ENCODE measurements around the gene TGFBI.

The TGFBI gene

GRCh38 chr5:136094189-136094912, 65.6 kb downstream of the TGFBI start:
- TF ChIP-seq CTCF (IDR thresholded peaks at IDR 0.05; ENCODE audit: low read depth, low read length, missing control alignments): no peak
- DNase-seq (ENCODE audit: extremely low read depth, low read depth): no peak
- H3K4me3 ChIP-seq (replicated peaks; ENCODE audit: low read depth, low read length): no peak overlapping the region

GRCh38 chr5:136094913-136095641, 66.3 kb downstream of the TGFBI start:
- DNase-seq (ENCODE audit: extremely low read depth, low read depth): no peak

GRCh38 chr5:136098176-136098575, 69.4 kb downstream of the TGFBI start:
- DNase-seq (ENCODE audit: extremely low read depth, low read depth): no peak
- TF ChIP-seq CTCF (IDR thresholded peaks at IDR 0.05; ENCODE audit: low read depth, low read length, missing control alignments): no peak
- no peak overlapping the region for H3K4me3 ChIP-seq (replicated peaks; ENCODE audit: low read depth, low read length)

More at GRCh38 chr5:136094913-136095641, 66.3 kb downstream of the TGFBI start:
- H3K4me3 ChIP-seq (replicated peaks; ENCODE audit: low read depth, low read length): no peak overlapping the region
- no peak for TF ChIP-seq CTCF (IDR thresholded peaks at IDR 0.05; ENCODE audit: low read depth, low read length, missing control alignments)

- DNase-seq (ENCODE audit: extremely low read depth, low read depth): no peak
- TF ChIP-seq CTCF (IDR thresholded peaks at IDR 0.05; ENCODE audit: low read depth, low read length, missing control alignments): no peak
- no peak overlapping the region for H3K4me3 ChIP-seq (replicated peaks; ENCODE audit: low read depth, low read length)
These were observed 71.1 kb downstream of the TGFBI start for GRCh38 chr5:136099870-136100269.

GRCh38 chr5:136101884-136102283, 73.1 kb downstream of the TGFBI start:
- H3K4me3 ChIP-seq (replicated peaks; ENCODE audit: low read depth, low read length): no peak overlapping the region
- DNase-seq (ENCODE audit: extremely low read depth, low read depth): no peak
- TF ChIP-seq CTCF (IDR thresholded peaks at IDR 0.05; ENCODE audit: low read depth, low read length, missing control alignments): no peak

GRCh38 chr5:136103118-136103517, 74.3 kb downstream of the TGFBI start:
- TF ChIP-seq CTCF (IDR thresholded peaks at IDR 0.05; ENCODE audit: low read depth, low read length, missing control alignments): no peak
- DNase-seq (ENCODE audit: extremely low read depth, low read depth): no peak

More at GRCh38 chr5:136103118-136103517, 74.3 kb downstream of the TGFBI start:
- no peak overlapping the region for H3K4me3 ChIP-seq (replicated peaks; ENCODE audit: low read depth, low read length)

All from HFF-Myc (cell line).